SK-N-SH treated with all-trans-retinoic acid at 6 μM for 48 hours (cell line): ENCODE results near the gene SLC25A3.
"Not testable (repeated sequence)": the region's sequence is repeated elsewhere in the genome, so short reads cannot be mapped to it uniquely, and the experiment has no call there.

ENCODE experiments used
- ATAC-seq: fragments of 200-7000 bp; cut with Tn5 transposase; 3 replicates; pipeline ENCODE4 v1.9.1; 2020; ENCODE audit warnings: mild to moderate bottlenecking, moderate library complexity
- ARNTL ChIP-seq: fragments of 450-650 bp; formaldehyde crosslinking; IDR thresholded peaks from 2 replicates; pipeline ENCODE4 v1.5.0; 2020; ENCODE audit warnings: low read depth, mild to moderate bottlenecking, moderate library complexity, borderline replicate concordance
- BACH2 ChIP-seq: fragments of 250-450 bp; sonication (Bioruptor Pico); IDR thresholded peaks from 2 replicates; pipeline ENCODE4 v1.9.0; 2021; ENCODE audit warnings: mild to moderate bottlenecking, borderline replicate concordance
- CREB5 ChIP-seq: fragments of 250-450 bp; sonication (Bioruptor Pico); IDR thresholded peaks from 2 replicates; pipeline ENCODE4 v1.5.1; 2020; ENCODE audit warnings: low read depth, mild to moderate bottlenecking, moderate library complexity
- CSDC2 ChIP-seq: fragments of 250-450 bp; sonication (Bioruptor Pico); IDR thresholded peaks from 2 replicates; pipeline ENCODE4 v1.5.0; 2020; ENCODE audit warnings: mild to moderate bottlenecking, moderate library complexity
- ESRRG ChIP-seq: fragments of 250-450 bp; sonication (Bioruptor Pico); IDR thresholded peaks from 2 replicates; pipeline ENCODE4 v1.6.1; 2021; ENCODE audit warnings: mild to moderate bottlenecking
- GLIS3 ChIP-seq: fragments of 250-450 bp; sonication (Bioruptor Pico); IDR thresholded peaks from 2 replicates; pipeline ENCODE4 v1.5.0; 2020; ENCODE audit warnings: mild to moderate bottlenecking, moderate library complexity
- ISL1 ChIP-seq: fragments of 250-450 bp; sonication (Bioruptor Pico); IDR thresholded peaks from 2 replicates; pipeline ENCODE4 v2.1.2; 2022; ENCODE audit warnings: mild to moderate bottlenecking, moderate library complexity
- OSR1 ChIP-seq: fragments of 250-450 bp; sonication (Bioruptor Pico); IDR thresholded peaks from 2 replicates; pipeline ENCODE4 v1.8.0; 2022; ENCODE audit warnings: moderate library complexity, mild to moderate bottlenecking, inconsistent platforms
- PATZ1 ChIP-seq: fragments of 250-450 bp; sonication (Bioruptor Pico); IDR thresholded peaks from 2 replicates; pipeline ENCODE4 v1.8.0; 2020; ENCODE audit warnings: mild to moderate bottlenecking, moderate library complexity, borderline replicate concordance
- PPARA ChIP-seq: fragments of 250-450 bp; sonication (Bioruptor Pico); IDR thresholded peaks from 2 replicates; pipeline ENCODE4 v1.5.0; 2020; ENCODE audit warnings: mild to moderate bottlenecking, borderline replicate concordance
- SNAI2 ChIP-seq: fragments of 250-450 bp; sonication (Bioruptor Pico); IDR thresholded peaks from 2 replicates; pipeline ENCODE4 v1.5.0; 2020; ENCODE audit warnings: mild to moderate bottlenecking, moderate library complexity
- TCF4 ChIP-seq: fragments of 250-450 bp; sonication (Bioruptor Pico); IDR thresholded peaks from 2 replicates; pipeline ENCODE4 v1.8.0; 2021; ENCODE audit warnings: mild to moderate bottlenecking, moderate library complexity, borderline replicate concordance
- TSHZ2 ChIP-seq: fragments of 250-450 bp; sonication (Bioruptor Pico); IDR thresholded peaks from 2 replicates; pipeline ENCODE4 v1.5.0; 2020; ENCODE audit warnings: mild to moderate bottlenecking, moderate library complexity
- ZFP3 ChIP-seq: fragments of 250-450 bp; sonication (Bioruptor Pico); IDR thresholded peaks from 2 replicates; pipeline ENCODE4 v1.5.0; 2020; ENCODE audit warnings: mild to moderate bottlenecking, moderate library complexity
- ZFP30 ChIP-seq: fragments of 450-650 bp; formaldehyde crosslinking; IDR thresholded peaks from 2 replicates; pipeline ENCODE4 v1.5.0; 2022; ENCODE audit warnings: mild to moderate bottlenecking, moderate library complexity
- ZNF70 ChIP-seq: fragments of 450-650 bp; formaldehyde crosslinking; IDR thresholded peaks from 2 replicates; pipeline ENCODE4 v1.5.0; 2020; ENCODE audit warnings: mild to moderate bottlenecking, moderate library complexity
- ZNF8 ChIP-seq: fragments of 450-650 bp; formaldehyde crosslinking; IDR thresholded peaks from 2 replicates; pipeline ENCODE4 v1.5.0; 2020; ENCODE audit warnings: mild to moderate bottlenecking, moderate library complexity

The SLC25A3 gene

GRCh38 chr12:98544751-98545150, 48.7 kb upstream of the SLC25A3 start:
- TF ChIP-seq ISL1 (CRISPR knock-in tag) (no peak), ARNTL (CRISPR knock-in tag) (no peak), PATZ1 (CRISPR knock-in tag) (no peak), CSDC2 (CRISPR knock-in tag) (no peak)
- ATAC-seq: no peak

- ATAC-seq: no peak
- TF ChIP-seq OSR1 (CRISPR knock-in tag): no peak
- TF ChIP-seq ZNF8 (CRISPR knock-in tag): no peak
- TF ChIP-seq PATZ1 (CRISPR knock-in tag): no peak
Observed at GRCh38 chr12:98549371-98550110, 43.9 kb upstream of the SLC25A3 start.

- TF ChIP-seq ESRRG (CRISPR knock-in tag) (no peak), PATZ1 (CRISPR knock-in tag) (no peak), CSDC2 (CRISPR knock-in tag) (no peak), CREB5 (CRISPR knock-in tag) (no peak), OSR1 (CRISPR knock-in tag) (no peak), ZFP30 (no peak), ZNF8 (CRISPR knock-in tag) (no peak)
- TF ChIP-seq, all 23 proteins: peak for 0
- ATAC-seq: no peak
Observed at GRCh38 chr12:98551787-98552186, 41.7 kb upstream of the SLC25A3 start.

- ATAC-seq: not testable (repeated sequence)
Observed at GRCh38 chr12:98558097-98558496, 35.4 kb upstream of the SLC25A3 start.

- no peak for TF ChIP-seq SNAI2
- no peak for TF ChIP-seq ARNTL (CRISPR knock-in tag)
- no peak for TF ChIP-seq ZNF70 (CRISPR knock-in tag)
- no peak for TF ChIP-seq OSR1 (CRISPR knock-in tag)
- no peak for TF ChIP-seq GLIS3 (CRISPR knock-in tag)
- no peak for ATAC-seq
Observed at GRCh38 chr12:98559666-98560065, 33.8 kb upstream of the SLC25A3 start.

- ATAC-seq: no peak
- TF ChIP-seq CSDC2 (CRISPR knock-in tag) (no peak), ZNF70 (CRISPR knock-in tag) (no peak), TSHZ2 (CRISPR knock-in tag) (no peak), ZFP3 (no peak), GLIS3 (CRISPR knock-in tag) (no peak), BACH2 (CRISPR knock-in tag) (no peak), PPARA (CRISPR knock-in tag) (no peak), ZNF8 (CRISPR knock-in tag) (no peak), ARNTL (CRISPR knock-in tag) (no peak), SNAI2 (no peak), PATZ1 (CRISPR knock-in tag) (no peak), ISL1 (CRISPR knock-in tag) (no peak), CREB5 (CRISPR knock-in tag) (no peak), TCF4 (CRISPR knock-in tag) (no peak), ZFP30 (no peak)
Observed at GRCh38 chr12:98561846-98562245, 31.6 kb upstream of the SLC25A3 start.
